Measurements from ENCODE around the gene RGS12.

- TF ChIP-seq POLR2AphosphoS5 (IDR thresholded peaks at IDR 0.05; ENCODE audit: low read depth, low read length) (no peak), POU2F2 (IDR thresholded peaks at IDR 0.05; ENCODE audit: low read depth, low read length) (no peak), POLR2A (IDR thresholded peaks at IDR 0.05; ENCODE audit: low read depth, low read length) (no peak), TAF1 (IDR thresholded peaks at IDR 0.05; ENCODE audit: low read depth, low read length) (no peak), PAX5 (IDR thresholded peaks at IDR 0.05; ENCODE audit: insufficient read depth, low read length, severe bottlenecking) (no peak), SPI1 (IDR thresholded peaks at IDR 0.05; ENCODE audit: low read depth, low read length) (no peak)
These were observed 38.3 kb upstream of the RGS12 start for GRCh38 chr4:3254302-3255131.
